HEK293 (cell line): ENCODE measurements around the gene KIF21A.
A peak's percentile ranks its signal among the peaks of the same experiment; 100 is the strongest.

Experiments used
- CTCF ChIA-PET: fragments of 350-600 bp; formaldehyde crosslinking; extraction: SDS; loops from one replicate; lab custom pipeline; 2021; ENCODE audit warnings: antibody characterized with exemption; lab: Yijun Ruan, JAX
- POLR2A ChIA-PET: fragments of 300-600 bp; formaldehyde crosslinking; extraction: SDS; loops from one replicate; lab custom pipeline; 2020; ENCODE audit warnings: antibody characterized with exemption, inconsistent platforms; lab: Yijun Ruan, JAX
- H3K27ac ChIP-seq: fragments of 200-500 bp; sonication (Bioruptor generic); 2 replicates; pipeline ENCODE4 v1.5.1; 2014; ENCODE audit warnings: low read depth, low read length, control low read depth, inconsistent platforms; ENCODE audit errors: extremely low read depth
- H3K36me3 ChIP-seq, 2 experiments: fragments of 200-500 bp in 1 of 2; sonication (Bioruptor generic) in 1 of 2; 1 replicate in 1 of 2; 2 replicates in 1 of 2; pipeline ENCODE4 v1.5.1; 2014 to 2017; ENCODE audit warnings: inconsistent platforms in 2 of 2, low read length in 2 of 2; ENCODE audit not compliant: control insufficient read depth in 2 of 2, insufficient read depth in 1 of 2
- H3K4me1 ChIP-seq: fragments of 200-500 bp; sonication (Bioruptor generic); 2 replicates; pipeline ENCODE4 v1.5.1; 2014; ENCODE audit warnings: mild to moderate bottlenecking, low read length, inconsistent platforms; ENCODE audit not compliant: control insufficient read depth, insufficient read depth
- H3K4me3 ChIP-seq: 2 replicates; pipeline ENCODE4 v1.5.1; 2011; ENCODE audit warnings: low read depth, mild to moderate bottlenecking, control low read depth, low read length, moderate library complexity
- H3K9me3 ChIP-seq: fragments of 200-500 bp; sonication (Bioruptor generic); 2 replicates; pipeline ENCODE4 v1.5.1; 2014; ENCODE audit warnings: low read depth, low read length, inconsistent platforms; ENCODE audit not compliant: control insufficient read depth, insufficient read depth
- ATF2 ChIP-seq: fragments of 450-650 bp; formaldehyde crosslinking; IDR thresholded peaks from 2 replicates; pipeline ENCODE4 v1.5.1; 2016; ENCODE audit warnings: missing biosample characterization, missing genetic modification characterization, low read depth
- GLIS2 ChIP-seq: fragments of 450-650 bp; formaldehyde crosslinking; IDR thresholded peaks from 2 replicates; pipeline ENCODE4 v1.5.1; 2016; ENCODE audit warnings: missing biosample characterization, missing genetic modification characterization
- SETDB1 ChIP-seq: IDR thresholded peaks from one replicate; pipeline ENCODE4 v1.6.1; 2017; ENCODE audit warnings: mild to moderate bottlenecking, low read length, moderate library complexity, mixed read lengths; ENCODE audit not compliant: insufficient read length
- ZBTB20 ChIP-seq: fragments of 450-650 bp; formaldehyde crosslinking; IDR thresholded peaks from 2 replicates; pipeline ENCODE4 v1.5.1; 2016; ENCODE audit warnings: missing biosample characterization, missing genetic modification characterization
- ZBTB48 ChIP-seq: fragments of 450-650 bp; formaldehyde crosslinking; IDR thresholded peaks from 2 replicates; pipeline ENCODE4 v1.5.1; 2016; ENCODE audit warnings: missing biosample characterization, missing genetic modification characterization
- ZBTB8A ChIP-seq: fragments of 450-650 bp; formaldehyde crosslinking; IDR thresholded peaks from 2 replicates; pipeline ENCODE4 v1.5.1; 2016; ENCODE audit warnings: missing biosample characterization, missing genetic modification characterization
- ZNF114 ChIP-seq: fragments of 450-650 bp; formaldehyde crosslinking; IDR thresholded peaks from 2 replicates; pipeline ENCODE4 v1.5.0; 2017; ENCODE audit warnings: missing biosample characterization, missing genetic modification characterization
- ZNF132 ChIP-seq: fragments of 450-650 bp; formaldehyde crosslinking; IDR thresholded peaks from 2 replicates; pipeline ENCODE4 v1.5.1; 2017; ENCODE audit warnings: missing biosample characterization, missing genetic modification characterization, borderline replicate concordance
- ZNF133 ChIP-seq: fragments of 450-650 bp; formaldehyde crosslinking; IDR thresholded peaks from 2 replicates; pipeline ENCODE4 v1.5.1; 2016; ENCODE audit warnings: missing biosample characterization, missing genetic modification characterization
- ZNF155 ChIP-seq: fragments of 450-650 bp; formaldehyde crosslinking; IDR thresholded peaks from 2 replicates; pipeline ENCODE4 v1.5.1; 2016; ENCODE audit warnings: missing biosample characterization, missing genetic modification characterization
- ZNF16 ChIP-seq: fragments of 450-650 bp; formaldehyde crosslinking; IDR thresholded peaks from 2 replicates; pipeline ENCODE4 v1.5.1; 2016; ENCODE audit warnings: low read depth, missing biosample characterization, missing genetic modification characterization
- ZNF175 ChIP-seq: fragments of 450-650 bp; formaldehyde crosslinking; IDR thresholded peaks from 2 replicates; pipeline ENCODE4 v1.5.1; 2016; ENCODE audit warnings: missing biosample characterization, missing genetic modification characterization
- ZNF239 ChIP-seq: fragments of 450-650 bp; formaldehyde crosslinking; IDR thresholded peaks from 2 replicates; pipeline ENCODE4 v1.5.1; 2016; ENCODE audit warnings: missing biosample characterization, missing genetic modification characterization
- ZNF24 ChIP-seq: fragments of 450-650 bp; formaldehyde crosslinking; IDR thresholded peaks from 2 replicates; pipeline ENCODE4 v1.5.1; 2016; ENCODE audit warnings: missing biosample characterization, missing genetic modification characterization
- ZNF324 ChIP-seq: fragments of 450-650 bp; formaldehyde crosslinking; IDR thresholded peaks from 2 replicates; pipeline ENCODE4 v1.5.1; 2016; ENCODE audit warnings: missing biosample characterization, missing genetic modification characterization
- ZNF335 ChIP-seq: fragments of 450-650 bp; formaldehyde crosslinking; conservative IDR thresholded peaks from 2 replicates; pipeline ENCODE4 v1.5.1; 2016; ENCODE audit warnings: missing biosample characterization, missing genetic modification characterization
- ZNF362 ChIP-seq: fragments of 450-650 bp; formaldehyde crosslinking; IDR thresholded peaks from 2 replicates; pipeline ENCODE4 v1.5.1; 2016; ENCODE audit warnings: missing biosample characterization, missing genetic modification characterization
- ZNF366 ChIP-seq: fragments of 450-650 bp; formaldehyde crosslinking; conservative IDR thresholded peaks from 2 replicates; pipeline ENCODE4 v1.5.1; 2016; ENCODE audit warnings: missing biosample characterization, missing genetic modification characterization
- ZNF473 ChIP-seq: fragments of 450-650 bp; formaldehyde crosslinking; IDR thresholded peaks from 2 replicates; pipeline ENCODE4 v1.5.1; 2017; ENCODE audit warnings: missing biosample characterization, missing genetic modification characterization
- ZNF513 ChIP-seq: fragments of 450-650 bp; IDR thresholded peaks from 2 replicates; pipeline ENCODE4 v1.5.1; 2018; ENCODE audit warnings: missing biosample characterization, missing genetic modification characterization
- ZNF560 ChIP-seq: fragments of 450-650 bp; formaldehyde crosslinking; IDR thresholded peaks from 2 replicates; pipeline ENCODE4 v1.5.1; 2017; ENCODE audit warnings: missing biosample characterization, missing genetic modification characterization, borderline replicate concordance
- ZNF670 ChIP-seq: fragments of 450-650 bp; formaldehyde crosslinking; IDR thresholded peaks from 2 replicates; pipeline ENCODE4 v1.5.1; 2016; ENCODE audit warnings: missing biosample characterization, missing genetic modification characterization, low read depth
- ZNF768 ChIP-seq: fragments of 450-650 bp; formaldehyde crosslinking; IDR thresholded peaks from 2 replicates; pipeline ENCODE4 v1.5.1; 2018; ENCODE audit warnings: missing biosample characterization, mild to moderate bottlenecking, missing genetic modification characterization
- ZNF792 ChIP-seq: fragments of 450-650 bp; formaldehyde crosslinking; IDR thresholded peaks from 2 replicates; pipeline ENCODE4 v1.5.1; 2016; ENCODE audit warnings: missing biosample characterization, missing genetic modification characterization
- ZSCAN4 ChIP-seq: fragments of 450-650 bp; formaldehyde crosslinking; IDR thresholded peaks from 2 replicates; pipeline ENCODE4 v1.5.1; 2017; ENCODE audit warnings: missing biosample characterization, missing genetic modification characterization
- ZXDB ChIP-seq: fragments of 450-650 bp; formaldehyde crosslinking; IDR thresholded peaks from 2 replicates; pipeline ENCODE4 v1.5.1; 2016; ENCODE audit warnings: missing biosample characterization, missing genetic modification characterization

KIF21A gene

GRCh38 chr12:39440781-39441180 lies 2.1 kb downstream of the KIF21A start:
- H3K9me3 ChIP-seq: no peaks in the 10 kb centered on the region
- no peaks in the 10 kb centered on the region for H3K36me3 ChIP-seq
- H3K4me1 ChIP-seq: peaks cover 19% of the 10 kb centered on the region
- ChIA-PET CTCF (interaction anchor here (0.6 kb wide), 1 partner anchor 1044 kb away, joined by 3 read pairs; no protein-coding TSS in a partner anchor), POLR2A (no interaction called here)
- H3K27ac ChIP-seq: no peak overlapping the region
- H3K4me3 ChIP-seq: no peak overlapping the region
- TF ChIP-seq ZNF335 (tag by site-specific recombination): 0 out of 2 replicates have a peak, but pooled peaks have one; percentile 47
- no peak for TF ChIP-seq ZNF24 (tag by site-specific recombination)
- no peak for TF ChIP-seq ZSCAN4
- peak; percentile 67 for TF ChIP-seq ZNF366 (tag by site-specific recombination)
- TF ChIP-seq ZNF560 (tag by site-specific recombination): no peak
- no peak for TF ChIP-seq ATF2
- TF ChIP-seq ZBTB8A (tag by site-specific recombination): 0 out of 2 replicates have a peak, but pooled peaks have one; percentile 11
- no peak for TF ChIP-seq ZNF473 (tag by site-specific recombination)
- TF ChIP-seq GLIS2 (tag by site-specific recombination): no peak
- TF ChIP-seq ZBTB20: 0 out of 2 replicates have a peak, but pooled peaks have one; percentile 55

GRCh38 chr12:39440101-39440500 lies 2.8 kb downstream of the KIF21A start:
- no peak overlapping the region for H3K27ac ChIP-seq
- TF ChIP-seq ZNF239 (tag by site-specific recombination): no peak
- no peak for TF ChIP-seq ZNF513 (tag by site-specific recombination)
- no peak for TF ChIP-seq ZNF16 (tag by site-specific recombination)
- TF ChIP-seq ZNF324 (tag by site-specific recombination): no peak
- TF ChIP-seq ZNF114 (tag by site-specific recombination): no peak
- no peak for TF ChIP-seq ZNF362
- TF ChIP-seq ZNF133 (tag by site-specific recombination): no peak
- no peak for TF ChIP-seq ZNF132 (tag by site-specific recombination)
- TF ChIP-seq SETDB1: no peak
- TF ChIP-seq ZXDB (tag by site-specific recombination): no peak
- no peak for TF ChIP-seq ZNF768
- no peak for TF ChIP-seq ZNF175
- no peak for TF ChIP-seq ZNF792
- no peak for TF ChIP-seq ATF2
- TF ChIP-seq ZNF155 (tag by site-specific recombination): no peak
- no peak for TF ChIP-seq ZBTB48 (tag by site-specific recombination)
- no peak for TF ChIP-seq ZNF670 (tag by site-specific recombination)
- no peak overlapping the region for H3K4me3 ChIP-seq
- ChIA-PET POLR2A (no interaction called here), CTCF (no interaction called here)
- H3K36me3 ChIP-seq: no peaks in the 10 kb centered on the region
- peaks cover 21% of the 10 kb centered on the region for H3K4me1 ChIP-seq
- no peaks in the 10 kb centered on the region for H3K9me3 ChIP-seq
